ENCODE measurements around the gene YBX1. TPM values are rescaled to one million over a fixed set of nuclear protein-coding genes. Genes with fewer than 3 reads are reported as not detected.
"Not testable (repeated sequence)": the region's sequence is repeated elsewhere in the genome, so short reads cannot be mapped to it uniquely, and the experiment has no call there.

Gene YBX1
- total RNA-seq, 2 experiments from 2014 or later: 1,101 to 1,134 TPM

- Mint-ChIP-seq H3K27ac (peak overlapping the region; percentile 65), H3K36me3 (peaks cover 55% of the 10 kb centered on the region), H3K9me3 (no peaks in the 10 kb centered on the region), H3K4me1 (ENCODE audit: low read depth) (peaks cover 84% of the 10 kb centered on the region), H3K27me3 (no peaks in the 10 kb centered on the region), H3K4me3 (no peak overlapping the region)
- peak; percentile 19 for DNase-seq
- CTCF ChIA-PET: interaction anchor here (0.7 to 1.5 kb wide), 8 partner anchors 8 to 346 kb away, joined by 3 to 5 read pairs (median 3); partner anchors contain the start of genes C1orf50, P3H1 and YBX1
- intact Hi-C loops (cut with micrococcal nuclease): no loop called here
- POLR2A ChIA-PET: interaction anchor here (0.6 to 4.0 kb wide), 3 partner anchors 8 to 76 kb away, joined by 3 to 26 read pairs (median 3); partner anchors contain the start of genes P3H1 and YBX1
Measured at GRCh38 chr1:42690477-42691156, 8.4 kb downstream of the YBX1 start.

DNA sequence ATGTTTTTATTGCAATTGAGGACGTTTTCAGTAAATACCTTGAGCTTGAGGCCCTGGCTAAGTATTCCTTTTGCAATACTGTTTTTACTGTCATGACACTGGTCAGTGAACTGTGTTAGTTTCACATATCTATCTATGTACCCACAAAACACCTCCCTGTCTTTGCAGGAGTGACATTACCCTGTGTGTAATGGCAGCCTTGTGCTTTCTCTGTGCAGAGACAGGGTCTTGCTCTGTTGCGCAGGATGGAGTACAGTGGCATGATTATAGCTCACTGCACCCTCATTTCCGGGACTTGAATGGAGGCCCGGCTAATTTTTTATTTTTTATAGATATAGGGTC, 8.9 kb downstream of the YBX1 start:
- Mint-ChIP-seq H3K4me3 (no peak overlapping the region), H3K36me3 (peaks cover 56% of the 10 kb centered on the region), H3K27me3 (no peaks in the 10 kb centered on the region), H3K9me3 (no peaks in the 10 kb centered on the region), H3K4me1 (ENCODE audit: low read depth) (peaks cover 80% of the 10 kb centered on the region), H3K27ac (peak overlapping the region; percentile 65)
- intact Hi-C loops (cut with micrococcal nuclease): no loop called here
- ChIA-PET POLR2A (interaction anchor here (0.6 to 4.0 kb wide), 3 partner anchors 9 to 75 kb away, joined by 3 to 26 read pairs (median 3); partner anchors contain the start of genes P3H1 and YBX1), CTCF (interaction anchor here (0.7 to 1.5 kb wide), 7 partner anchors 9 to 347 kb away, joined by 3 to 5 read pairs (median 3); partner anchors contain the start of gene YBX1)
- no peak for DNase-seq

GRCh38 chr1:42692461-42692860, 10.2 kb downstream of the YBX1 start:
- Mint-ChIP-seq H3K4me1 (ENCODE audit: low read depth) (peaks cover 68% of the 10 kb centered on the region), H3K36me3 (peaks cover 60% of the 10 kb centered on the region), H3K27me3 (no peaks in the 10 kb centered on the region), H3K27ac (peak overlapping the region; percentile 60), H3K9me3 (no peaks in the 10 kb centered on the region), H3K4me3 (no peak overlapping the region)
- DNase-seq: no peak
- POLR2A ChIA-PET: interaction anchor here (4.0 kb wide), 1 partner anchor 10 kb away, joined by 26 read pairs; the partner anchor contains the start of gene YBX1
- intact Hi-C loops (cut with micrococcal nuclease): no loop called here
- CTCF ChIA-PET: interaction anchor here (1.0 to 1.2 kb wide), 2 partner anchors 114 to 115 kb away, joined by 3 to 4 read pairs; no protein-coding TSS in a partner anchor

DNA sequence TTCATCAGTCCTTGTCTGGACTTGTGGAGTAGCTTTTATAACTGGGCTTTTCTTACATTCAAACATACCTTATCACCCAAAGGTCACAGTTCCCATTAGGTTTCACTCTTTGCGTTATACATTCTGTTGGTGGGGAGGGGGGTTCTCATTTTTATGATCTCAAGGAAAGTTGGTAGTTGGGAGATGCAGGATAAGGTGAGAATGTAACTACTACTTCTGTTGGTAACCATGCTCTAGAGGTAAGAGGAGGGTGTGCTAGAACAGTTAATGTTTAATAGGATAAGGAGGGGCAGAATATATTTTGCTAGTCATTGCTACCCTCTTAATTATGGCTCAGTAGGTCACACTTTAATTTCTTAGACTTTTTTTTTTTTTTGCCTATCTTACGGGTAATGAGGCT, 10.7 kb downstream of the YBX1 start:
- POLR2A ChIA-PET: interaction anchor here (4.0 kb wide), 1 partner anchor 10 kb away, joined by 26 read pairs; the partner anchor contains the start of gene YBX1

DNA sequence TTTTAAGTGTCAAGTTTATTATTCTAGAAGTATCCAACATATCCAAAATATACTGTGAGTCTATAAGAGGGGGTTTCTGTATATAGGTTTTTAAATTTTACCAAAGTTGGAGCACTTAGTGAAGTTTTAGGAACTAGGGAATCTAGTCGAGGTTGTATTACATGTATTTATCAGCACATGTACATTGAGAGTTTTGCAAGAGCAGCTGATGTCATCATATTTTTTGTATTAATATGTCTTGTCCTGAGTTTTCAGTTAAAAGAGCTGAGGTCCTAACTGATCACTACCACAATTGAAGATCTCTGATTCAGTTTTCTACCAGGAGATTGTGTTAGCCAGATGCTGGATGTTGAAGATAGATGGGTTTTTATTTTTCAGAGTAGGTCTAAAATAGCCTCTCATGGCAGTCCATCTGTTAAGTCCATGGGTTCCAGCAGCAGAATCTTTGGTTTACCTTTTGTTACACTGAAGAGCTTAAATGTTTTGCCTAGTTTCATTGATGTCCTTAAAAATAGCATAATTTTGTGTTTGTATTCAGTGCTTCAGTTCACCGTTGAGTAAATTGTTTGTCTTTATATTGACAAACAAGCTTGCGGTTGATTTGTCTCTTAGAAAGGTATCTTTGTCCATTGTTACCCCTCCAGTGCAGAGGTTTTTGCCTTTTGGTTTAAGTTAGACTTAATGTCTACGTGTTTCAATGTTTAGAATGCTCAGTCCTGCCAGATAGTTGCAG, 16.0 kb downstream of the YBX1 start:
- ChIA-PET CTCF (interaction anchor here (1.0 kb wide), 1 partner anchor 13 kb away, joined by 3 read pairs; no protein-coding TSS in a partner anchor), POLR2A (interaction anchor here (0.8 kb wide), 1 partner anchor 16 kb away, joined by 3 read pairs; the partner anchor contains the start of gene YBX1)
- Mint-ChIP-seq H3K9me3 (no peaks in the 10 kb centered on the region), H3K36me3 (peaks cover 87% of the 10 kb centered on the region), H3K4me1 (ENCODE audit: low read depth) (peaks cover 20% of the 10 kb centered on the region), H3K27ac (peak overlapping the region; percentile 43), H3K27me3 (no peaks in the 10 kb centered on the region), H3K4me3 (no peak overlapping the region)
- DNase-seq: no peak
- intact Hi-C loops (cut with micrococcal nuclease): no loop called here

More for the DNA sequence above, 10.7 kb downstream of the YBX1 start:
- CTCF ChIA-PET: interaction anchor here (1.0 to 1.2 kb wide), 2 partner anchors 115 to 116 kb away, joined by 3 to 4 read pairs; no protein-coding TSS in a partner anchor
- H3K9me3 Mint-ChIP-seq: no peaks in the 10 kb centered on the region
- H3K27me3 Mint-ChIP-seq: no peaks in the 10 kb centered on the region
- H3K4me3 Mint-ChIP-seq: no peak overlapping the region
- intact Hi-C loops (cut with micrococcal nuclease): no loop called here
- no peak for DNase-seq
- peaks cover 60% of the 10 kb centered on the region for H3K36me3 Mint-ChIP-seq
- peak overlapping the region; percentile 60 for H3K27ac Mint-ChIP-seq
- peaks cover 63% of the 10 kb centered on the region for H3K4me1 Mint-ChIP-seq (ENCODE audit: low read depth)

DNA sequence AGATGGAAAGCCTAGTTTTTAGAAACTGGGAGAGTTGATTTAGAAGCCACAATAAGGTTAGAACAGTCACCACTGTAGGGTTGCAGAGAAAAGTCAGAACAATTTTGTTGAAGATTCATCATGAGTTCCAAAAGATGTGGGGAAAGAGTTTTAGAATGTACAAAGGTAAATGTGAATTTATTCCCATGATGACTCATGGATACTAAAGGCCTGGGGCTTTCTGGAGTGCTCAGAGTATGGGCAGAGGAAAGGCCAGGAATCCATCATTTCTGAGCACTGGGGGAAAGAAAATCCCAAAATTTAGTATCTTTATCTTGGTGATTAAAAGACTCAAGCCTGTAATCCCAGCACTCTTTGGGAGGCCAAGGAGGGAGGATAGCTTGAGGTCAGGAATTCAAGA, 17.8 kb downstream of the YBX1 start:
- intact Hi-C loops (cut with micrococcal nuclease): no loop called here
- H3K36me3 Mint-ChIP-seq: peaks cover 92% of the 10 kb centered on the region
- peak overlapping the region; percentile 14 for H3K27ac Mint-ChIP-seq
- ChIA-PET CTCF (no interaction called here), POLR2A (no interaction called here)
- H3K4me1 Mint-ChIP-seq (ENCODE audit: low read depth): peaks cover 10% of the 10 kb centered on the region
- no peaks in the 10 kb centered on the region for H3K9me3 Mint-ChIP-seq
- DNase-seq: no peak
- H3K27me3 Mint-ChIP-seq: no peaks in the 10 kb centered on the region
- H3K4me3 Mint-ChIP-seq: no peak overlapping the region

- no peak for DNase-seq
- no peaks in the 10 kb centered on the region for H3K27me3 Mint-ChIP-seq
- intact Hi-C loops (cut with micrococcal nuclease): no loop called here
- no peaks in the 10 kb centered on the region for H3K4me1 Mint-ChIP-seq (ENCODE audit: low read depth)
- POLR2A ChIA-PET: no interaction called here
- peaks cover 81% of the 10 kb centered on the region for H3K36me3 Mint-ChIP-seq
- no peak overlapping the region for H3K27ac Mint-ChIP-seq
- CTCF ChIA-PET: no interaction called here
- H3K9me3 Mint-ChIP-seq: no peaks in the 10 kb centered on the region
- H3K4me3 Mint-ChIP-seq: no peak overlapping the region
Measured at GRCh38 chr1:42703888-42704464, 21.8 kb downstream of the YBX1 start.

- intact Hi-C loops (cut with micrococcal nuclease); H3K4me1 Mint-ChIP-seq (ENCODE audit: low read depth); H3K27ac Mint-ChIP-seq; H3K4me3 Mint-ChIP-seq; CTCF ChIA-PET; H3K27me3 Mint-ChIP-seq; POLR2A ChIA-PET; DNase-seq: not testable (repeated sequence)
- Mint-ChIP-seq H3K36me3 (peaks cover 69% of the 10 kb centered on the region), H3K9me3 (peaks cover 14% of the 10 kb centered on the region)
Measured at GRCh38 chr1:42712808-42713207, 30.6 kb downstream of the YBX1 start.

DNA sequence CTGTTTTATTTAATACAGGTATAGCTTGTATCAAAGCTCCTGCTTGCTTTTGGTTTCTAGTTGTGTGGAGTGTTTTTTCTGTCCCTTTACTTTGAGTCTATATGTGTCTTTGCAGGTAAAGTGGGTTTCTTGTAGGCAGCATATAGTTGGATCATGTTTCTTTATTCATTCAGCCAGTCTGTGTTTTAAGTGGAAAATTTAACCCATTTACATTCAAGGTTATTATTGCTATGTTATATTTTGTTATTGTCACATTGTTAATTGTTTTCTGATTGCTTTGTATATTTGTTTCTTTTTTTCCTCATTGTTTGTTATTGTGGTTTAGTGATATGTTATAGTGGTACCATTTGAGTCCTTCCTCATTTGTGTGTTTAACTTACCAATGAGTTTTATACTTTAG, 31.1 kb downstream of the YBX1 start:
- peaks cover 68% of the 10 kb centered on the region for H3K36me3 Mint-ChIP-seq
- CTCF ChIA-PET: no interaction called here
- peaks cover 3% of the 10 kb centered on the region for H3K4me1 Mint-ChIP-seq (ENCODE audit: low read depth)
- intact Hi-C loops (cut with micrococcal nuclease): no loop called here
- DNase-seq: no peak
- POLR2A ChIA-PET: no interaction called here
- no peaks in the 10 kb centered on the region for H3K27me3 Mint-ChIP-seq
- H3K9me3 Mint-ChIP-seq: peaks cover 14% of the 10 kb centered on the region
- no peak overlapping the region for H3K4me3 Mint-ChIP-seq
- no peak overlapping the region for H3K27ac Mint-ChIP-seq

DNA sequence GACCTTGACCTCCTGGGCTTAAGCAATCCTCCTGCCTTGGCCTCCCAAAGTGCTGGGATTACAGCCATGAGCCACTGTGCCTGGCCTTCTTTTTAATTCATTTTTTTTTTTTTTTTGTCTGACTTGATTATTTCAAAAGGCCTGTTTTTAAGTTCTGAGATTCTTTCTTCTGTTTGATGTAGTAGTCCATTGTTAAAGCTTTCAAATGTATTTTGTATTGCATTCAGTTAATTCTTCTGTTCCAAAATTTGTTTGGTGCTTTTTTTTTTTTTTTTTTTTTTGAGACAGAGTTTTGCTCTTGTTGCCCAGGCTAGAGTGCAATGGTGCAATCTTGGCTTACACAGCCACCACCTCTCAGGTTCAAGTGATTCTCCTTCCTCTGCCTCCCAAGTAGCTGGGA, 32.2 kb downstream of the YBX1 start:
- H3K27me3 Mint-ChIP-seq; intact Hi-C loops (cut with micrococcal nuclease); H3K4me3 Mint-ChIP-seq; CTCF ChIA-PET; H3K27ac Mint-ChIP-seq; DNase-seq; H3K4me1 Mint-ChIP-seq (ENCODE audit: low read depth); POLR2A ChIA-PET: not testable (repeated sequence)
- H3K36me3 Mint-ChIP-seq: peaks cover 65% of the 10 kb centered on the region
- H3K9me3 Mint-ChIP-seq: peaks cover 14% of the 10 kb centered on the region

GRCh38 chr1:42720868-42721267, 38.6 kb downstream of the YBX1 start:
- intact Hi-C loops (cut with micrococcal nuclease): no loop called here
- no peaks in the 10 kb centered on the region for H3K27me3 Mint-ChIP-seq
- H3K9me3 Mint-ChIP-seq: no peaks in the 10 kb centered on the region
- H3K4me3 Mint-ChIP-seq: no peak overlapping the region
- CTCF ChIA-PET: no interaction called here
- DNase-seq: no peak
- no peak overlapping the region for H3K27ac Mint-ChIP-seq
- H3K36me3 Mint-ChIP-seq: peaks cover 21% of the 10 kb centered on the region
- H3K4me1 Mint-ChIP-seq (ENCODE audit: low read depth): no peaks in the 10 kb centered on the region
- POLR2A ChIA-PET: no interaction called here

DNA sequence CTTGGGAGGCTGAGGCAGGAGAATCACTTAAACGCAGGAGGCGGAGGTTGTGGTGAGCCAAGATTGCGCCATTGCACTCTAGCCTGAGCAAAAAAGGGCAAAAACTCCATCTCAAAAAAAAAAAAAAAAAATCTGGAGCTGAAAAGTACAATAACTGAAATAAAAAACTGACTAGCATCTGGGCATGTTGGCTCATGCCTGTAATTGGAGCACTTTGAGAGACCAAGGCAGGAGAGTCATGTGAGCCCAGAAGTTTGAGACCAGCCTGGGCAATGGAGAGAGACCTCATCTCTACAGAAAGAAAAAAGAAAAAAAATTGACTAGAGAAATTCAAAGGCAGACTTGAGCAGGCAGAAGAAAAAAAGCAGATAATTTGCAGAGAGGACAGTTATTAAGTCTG, 39.7 kb downstream of the YBX1 start:
- H3K27ac Mint-ChIP-seq: no peak overlapping the region
- H3K4me1 Mint-ChIP-seq (ENCODE audit: low read depth): no peaks in the 10 kb centered on the region
- ChIA-PET CTCF (no interaction called here), POLR2A (interaction anchor here (0.6 kb wide), 1 partner anchor 197 kb away, joined by 3 read pairs; no protein-coding TSS in a partner anchor)
- H3K9me3 Mint-ChIP-seq: no peaks in the 10 kb centered on the region
- no peak overlapping the region for H3K4me3 Mint-ChIP-seq
- H3K27me3 Mint-ChIP-seq: no peaks in the 10 kb centered on the region
- peaks cover 14% of the 10 kb centered on the region for H3K36me3 Mint-ChIP-seq
- intact Hi-C loops (cut with micrococcal nuclease): no loop called here
- DNase-seq: no peak
